Middle frontal gyrus (tissue), 1 donor: ENCODE results near the gene BAK1.

Experiments used
- DNase-seq: peaks from one replicate; pipeline ENCODE4 v3.0.0-alpha.2; 2015; ENCODE audit warnings: low spot score; ENCODE audit errors: extremely low spot score

BAK1 gene

DNA sequence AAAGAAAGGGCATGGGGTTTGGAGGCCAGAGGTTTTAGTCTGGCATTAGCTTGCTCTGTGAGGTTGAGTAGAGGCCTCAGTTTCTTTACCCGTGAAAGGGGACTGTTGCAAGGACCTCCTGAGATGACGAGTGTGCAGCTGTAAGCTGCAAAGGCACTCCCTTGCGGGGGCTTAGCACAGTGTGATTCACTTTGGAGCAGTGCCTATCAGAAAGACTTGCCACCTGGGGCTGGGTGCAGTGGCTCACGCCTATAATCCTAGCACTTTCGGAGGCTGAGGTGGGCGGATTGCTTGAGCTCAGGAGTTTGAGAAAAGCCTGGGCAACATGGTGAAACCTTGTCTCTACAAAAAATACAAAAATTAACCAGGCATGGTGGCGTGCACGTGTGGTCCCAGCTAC is 7.5 kb upstream of the BAK1 start:
- DNase-seq = no peak

DNA sequence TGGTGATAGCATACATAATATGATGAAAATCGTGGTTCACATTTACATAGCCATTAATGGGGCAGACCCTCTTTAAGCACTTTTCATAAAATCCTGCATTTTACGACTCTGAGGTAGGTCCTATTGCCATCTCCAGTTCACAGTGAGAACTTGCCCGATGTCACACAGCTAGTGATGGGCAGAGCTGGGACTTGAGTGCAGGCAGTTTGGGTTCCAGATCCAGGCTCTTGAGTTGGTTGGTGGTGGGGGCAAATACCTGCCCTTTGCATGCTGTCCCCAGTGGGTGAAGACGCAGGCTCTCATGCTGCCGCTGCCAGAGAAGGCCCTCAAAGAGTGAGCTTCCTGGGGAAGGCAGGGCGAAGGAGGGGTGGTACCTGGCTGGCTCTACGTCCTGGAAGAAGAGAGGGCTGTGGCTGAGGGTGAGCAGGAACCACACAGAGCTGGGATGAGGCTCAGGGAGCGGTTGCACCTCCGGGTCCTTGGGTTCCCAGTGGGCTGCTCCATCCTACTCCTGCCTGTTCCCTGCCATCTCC is 6.1 kb upstream of the BAK1 start:
- no peak for DNase-seq

- DNase-seq = no peak
Measured at GRCh38 chr6:33585403-33586107, 5.5 kb upstream of the BAK1 start.

GRCh38 chr6:33584700-33585402 is 4.8 kb upstream of the BAK1 start:
- no peak for DNase-seq

- DNase-seq = no peak
Measured at GRCh38 chr6:33583591-33584155, 3.6 kb upstream of the BAK1 start.

DNA sequence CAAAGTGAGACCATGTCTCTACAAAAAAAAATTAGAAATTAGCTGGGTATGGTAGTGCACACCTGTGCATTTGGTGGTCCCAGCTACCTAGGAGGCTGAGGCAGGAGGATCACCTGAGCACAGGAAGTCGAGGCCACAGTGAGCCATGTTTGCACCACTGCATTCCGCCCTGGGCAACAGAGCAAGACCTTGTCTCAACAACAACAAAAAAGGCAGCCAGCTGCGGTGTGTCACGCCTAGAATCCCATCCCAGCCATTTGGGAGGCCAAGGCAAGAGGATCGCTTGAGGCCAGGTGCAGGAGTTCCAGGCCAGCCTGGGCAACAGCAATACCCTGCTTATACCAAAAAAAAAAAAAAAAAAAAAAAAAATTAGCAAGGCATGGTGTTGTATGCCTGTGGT is 1.1 kb upstream of the BAK1 start:
- DNase-seq = no peak

GRCh38 chr6:33578588-33579011 is 1.5 kb downstream of the BAK1 start:
- no peak for DNase-seq

DNA sequence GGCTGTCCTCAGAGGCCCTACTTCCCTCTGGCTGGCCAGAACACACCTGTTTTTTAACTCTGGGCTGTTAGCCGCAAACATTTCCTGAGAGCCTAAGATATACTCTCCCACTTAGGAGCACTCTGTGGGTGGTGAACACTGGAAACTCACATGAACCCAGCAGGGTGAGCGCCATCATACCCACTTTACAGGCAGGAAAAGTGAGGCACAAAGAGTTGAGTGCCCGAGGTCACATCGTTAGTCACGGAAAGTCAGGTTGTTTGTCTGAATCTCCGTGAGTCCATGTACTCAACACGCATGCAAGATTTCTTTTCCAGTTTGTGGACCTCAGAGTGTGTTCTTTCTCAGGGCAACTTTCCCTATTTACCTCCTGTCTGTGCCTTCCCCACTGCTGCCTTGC is 1.9 kb downstream of the BAK1 start:
- no peak for DNase-seq

DNA sequence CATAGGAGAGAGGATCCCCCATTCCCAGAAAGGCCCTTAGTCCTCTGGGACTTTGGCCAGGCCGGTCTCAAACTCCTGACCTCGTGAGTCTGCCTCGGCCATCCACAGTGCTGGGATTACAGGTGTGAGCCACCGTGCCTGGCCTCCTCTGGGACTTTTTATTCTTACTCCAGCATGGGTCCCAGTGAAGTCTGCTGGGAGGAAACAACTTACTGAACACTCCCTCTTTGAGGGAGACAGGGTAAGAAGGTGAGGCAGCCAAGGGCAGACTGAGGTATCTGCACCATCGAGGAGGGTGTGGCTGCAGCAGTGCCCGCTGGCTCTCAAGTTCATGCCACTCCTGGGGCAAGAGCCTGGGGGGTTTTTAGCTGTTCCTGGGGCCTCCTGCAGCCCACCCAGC is 2.4 kb downstream of the BAK1 start:
- no peak for DNase-seq

DNA sequence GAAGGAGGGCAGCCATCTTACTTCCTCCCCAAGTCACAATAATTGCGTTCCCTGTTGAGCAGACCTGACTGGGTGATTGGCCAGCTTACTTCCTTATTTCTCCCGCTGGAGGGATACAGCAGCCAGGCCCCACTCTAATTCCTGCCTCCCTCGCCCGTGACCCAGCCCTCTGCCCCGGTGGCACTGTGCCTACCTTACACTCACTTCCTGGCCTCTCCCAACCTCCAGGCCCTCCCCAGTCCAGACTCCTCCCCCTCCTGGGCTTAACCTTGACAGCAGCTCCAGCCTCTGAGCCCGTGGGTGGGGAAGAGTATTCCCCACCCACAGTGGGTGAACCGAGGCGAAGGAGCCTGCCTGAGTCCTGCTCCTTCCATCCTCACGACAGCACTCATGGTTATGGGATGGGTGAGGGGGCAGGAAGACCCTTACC is 3.0 kb downstream of the BAK1 start:
- DNase-seq = no peak

DNA sequence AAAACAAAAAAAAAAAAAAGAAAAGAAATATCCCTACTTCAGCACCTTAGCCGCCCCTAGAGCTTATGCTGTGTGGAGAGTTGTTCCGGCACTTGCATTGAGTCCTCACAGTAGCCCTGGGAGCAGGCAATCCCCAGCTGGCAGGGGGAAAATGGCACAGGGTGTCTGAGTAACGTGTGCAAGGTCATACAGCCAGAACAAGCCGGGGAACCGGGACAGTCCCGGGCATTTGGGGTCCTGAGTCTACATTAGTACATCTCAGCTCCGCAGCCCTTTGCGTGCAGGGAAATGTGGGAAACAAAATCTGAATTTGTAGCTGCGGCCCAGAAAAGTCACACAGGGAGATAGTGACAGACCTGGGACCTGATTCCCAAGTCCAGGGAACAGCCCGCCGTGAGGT is 3.4 kb downstream of the BAK1 start:
- DNase-seq = no peak

DNA sequence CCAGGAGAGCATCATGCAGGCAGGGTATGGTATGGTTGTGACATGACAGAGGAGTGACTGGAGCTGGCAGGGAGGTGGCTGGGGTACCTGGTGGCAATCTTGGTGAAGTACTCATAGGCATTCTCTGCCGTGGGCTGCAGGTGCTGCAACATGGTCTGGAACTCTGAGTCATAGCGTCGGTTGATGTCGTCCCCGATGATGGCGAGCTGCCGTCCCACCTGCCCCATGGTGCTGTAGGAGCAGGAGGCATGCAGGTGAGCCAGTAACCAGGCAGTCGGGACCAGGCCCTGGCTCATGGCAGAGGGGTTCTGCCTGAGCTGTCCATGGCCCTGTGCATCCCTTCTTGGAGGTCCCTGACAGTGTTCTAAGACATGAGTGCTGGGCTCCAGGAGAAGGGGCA is 4.9 kb downstream of the BAK1 start:
- DNase-seq = no peak

- DNase-seq = no peak
Measured at GRCh38 chr6:33571637-33572316, 8.3 kb downstream of the BAK1 start.

- DNase-seq = peak; percentile 56
Measured at GRCh38 chr6:33570806-33571636, 9.1 kb downstream of the BAK1 start.

DNA sequence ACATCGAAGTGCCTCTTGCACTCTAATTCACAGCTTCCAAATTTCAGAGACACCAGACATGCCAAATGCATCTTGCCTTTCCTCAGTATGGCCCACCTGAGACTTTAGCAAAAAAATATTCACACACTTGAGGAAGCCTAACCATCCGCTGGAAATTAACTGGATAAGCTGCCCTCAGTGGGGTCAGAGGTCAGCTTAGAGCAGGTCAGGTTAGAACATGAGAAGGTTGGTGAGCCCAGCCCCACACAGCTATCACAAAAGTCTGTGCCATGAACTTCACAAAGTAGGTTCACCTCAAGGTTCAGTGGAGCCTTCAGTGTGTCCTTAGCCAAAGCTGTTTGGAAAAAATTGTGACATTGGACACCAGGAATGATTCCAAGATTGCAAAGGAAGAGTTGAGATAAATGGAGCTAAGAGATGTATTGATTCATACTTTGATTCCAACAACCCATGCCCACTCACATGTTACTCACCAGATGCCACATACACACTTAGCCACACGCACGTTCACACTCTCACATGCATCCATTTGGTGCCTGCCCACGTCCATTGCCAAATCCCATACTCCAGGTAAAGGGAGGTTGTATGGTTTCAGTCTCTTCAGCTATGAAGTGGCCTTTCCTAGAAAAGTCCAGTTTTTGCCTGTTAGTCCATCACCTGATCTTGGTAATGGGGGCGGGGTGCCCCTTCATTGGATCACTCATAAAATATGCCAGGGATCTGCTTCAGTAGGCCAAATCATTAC is 11.1 kb downstream of the BAK1 start:
- no peak for DNase-seq

GRCh38 chr6:33567836-33568235 is 12.2 kb downstream of the BAK1 start:
- DNase-seq = no peak

- DNase-seq = no peak
Measured at GRCh38 chr6:33566182-33567084, 13.6 kb downstream of the BAK1 start.

DNA sequence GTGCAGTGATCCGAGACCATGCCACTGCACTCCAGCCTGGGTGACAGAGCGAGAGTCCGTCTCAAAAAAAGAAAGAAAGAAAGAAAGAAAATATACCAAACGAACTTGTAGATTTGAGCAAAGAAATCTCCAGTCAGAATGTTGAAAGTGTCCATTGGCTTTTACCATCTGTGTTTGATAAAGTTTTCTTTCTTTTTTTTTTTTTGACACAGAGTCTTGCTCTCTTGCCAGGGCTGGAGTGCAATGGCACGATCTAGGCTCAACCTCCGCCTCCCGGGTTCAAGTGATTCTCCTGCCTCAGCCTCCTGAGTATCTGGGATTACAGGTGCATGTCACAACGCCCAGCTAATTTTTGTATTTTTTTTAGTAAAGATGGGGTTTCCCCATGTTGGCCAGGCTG is 21.3 kb downstream of the BAK1 start:
- no peak for DNase-seq

GRCh38 chr6:33557376-33557775 is 22.7 kb downstream of the BAK1 start:
- DNase-seq = no peak
